HG02970 (cell line): ENCODE measurements around the gene KNTC1.
"Not testable (repeated sequence)": the region's sequence is repeated elsewhere in the genome, so short reads cannot be mapped to it uniquely, and the experiment has no call there.

ENCODE experiments used
- ATAC-seq: cut with Tn5 transposase; IDR thresholded peaks from one replicate; pipeline ENCODE4 v1.9.1; 2021; ENCODE audit warnings: mild to moderate bottlenecking, moderate library complexity, moderate number of reproducible peaks; ENCODE audit not compliant: unreplicated experiment, low FRiP score

The KNTC1 gene, protein sequence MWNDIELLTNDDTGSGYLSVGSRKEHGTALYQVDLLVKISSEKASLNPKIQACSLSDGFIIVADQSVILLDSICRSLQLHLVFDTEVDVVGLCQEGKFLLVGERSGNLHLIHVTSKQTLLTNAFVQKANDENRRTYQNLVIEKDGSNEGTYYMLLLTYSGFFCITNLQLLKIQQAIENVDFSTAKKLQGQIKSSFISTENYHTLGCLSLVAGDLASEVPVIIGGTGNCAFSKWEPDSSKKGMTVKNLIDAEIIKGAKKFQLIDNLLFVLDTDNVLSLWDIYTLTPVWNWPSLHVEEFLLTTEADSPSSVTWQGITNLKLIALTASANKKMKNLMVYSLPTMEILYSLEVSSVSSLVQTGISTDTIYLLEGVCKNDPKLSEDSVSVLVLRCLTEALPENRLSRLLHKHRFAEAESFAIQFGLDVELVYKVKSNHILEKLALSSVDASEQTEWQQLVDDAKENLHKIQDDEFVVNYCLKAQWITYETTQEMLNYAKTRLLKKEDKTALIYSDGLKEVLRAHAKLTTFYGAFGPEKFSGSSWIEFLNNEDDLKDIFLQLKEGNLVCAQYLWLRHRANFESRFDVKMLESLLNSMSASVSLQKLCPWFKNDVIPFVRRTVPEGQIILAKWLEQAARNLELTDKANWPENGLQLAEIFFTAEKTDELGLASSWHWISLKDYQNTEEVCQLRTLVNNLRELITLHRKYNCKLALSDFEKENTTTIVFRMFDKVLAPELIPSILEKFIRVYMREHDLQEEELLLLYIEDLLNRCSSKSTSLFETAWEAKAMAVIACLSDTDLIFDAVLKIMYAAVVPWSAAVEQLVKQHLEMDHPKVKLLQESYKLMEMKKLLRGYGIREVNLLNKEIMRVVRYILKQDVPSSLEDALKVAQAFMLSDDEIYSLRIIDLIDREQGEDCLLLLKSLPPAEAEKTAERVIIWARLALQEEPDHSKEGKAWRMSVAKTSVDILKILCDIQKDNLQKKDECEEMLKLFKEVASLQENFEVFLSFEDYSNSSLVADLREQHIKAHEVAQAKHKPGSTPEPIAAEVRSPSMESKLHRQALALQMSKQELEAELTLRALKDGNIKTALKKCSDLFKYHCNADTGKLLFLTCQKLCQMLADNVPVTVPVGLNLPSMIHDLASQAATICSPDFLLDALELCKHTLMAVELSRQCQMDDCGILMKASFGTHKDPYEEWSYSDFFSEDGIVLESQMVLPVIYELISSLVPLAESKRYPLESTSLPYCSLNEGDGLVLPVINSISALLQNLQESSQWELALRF (N-terminal part only)

DNA sequence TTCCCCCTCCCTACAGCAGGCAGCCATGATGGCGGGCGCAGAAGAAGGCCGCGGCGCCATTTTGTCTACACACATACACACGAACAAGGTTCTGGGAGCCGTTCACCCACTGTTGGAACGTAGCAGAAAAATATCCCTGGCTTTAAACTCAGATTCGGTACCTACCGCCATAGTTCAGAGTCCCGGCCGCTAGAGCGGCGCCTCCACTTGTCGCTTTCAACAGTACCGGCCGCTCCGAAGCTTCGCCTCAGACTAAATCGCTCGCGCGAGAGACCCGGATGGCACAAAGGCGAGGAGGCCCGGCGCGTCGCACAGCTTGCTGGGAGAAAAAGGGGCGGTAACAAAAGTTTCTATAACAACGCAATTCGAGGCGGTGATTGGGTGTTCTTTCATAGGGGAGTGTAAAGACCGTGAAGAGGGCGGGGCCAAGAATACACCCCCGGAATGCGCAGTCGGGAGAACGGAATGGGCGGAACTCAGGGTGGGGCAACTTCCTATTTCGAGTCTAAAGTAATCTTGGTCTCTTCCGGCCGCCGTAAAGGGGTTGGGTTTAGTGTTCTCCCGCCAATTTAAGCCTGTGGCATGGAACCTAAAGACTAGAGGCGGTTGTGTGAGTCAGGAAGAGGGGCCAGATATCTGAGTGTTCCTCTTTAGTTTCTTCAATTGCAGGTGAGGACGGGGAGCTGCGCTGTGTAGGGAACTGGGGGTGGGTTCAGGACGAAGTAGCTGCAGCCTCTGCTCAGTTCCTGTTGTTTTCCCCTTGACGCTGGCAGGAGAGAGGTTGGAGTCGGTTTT is at the start of gene KNTC1, which contains the start of gene RSRC2:
Gene KNTC1, plus strand, starts transcription at position 567 of the 795 bp plus-strand sequence. CDS start 2,815 bp downstream, outside the sequence.
Gene RSRC2, minus strand, starts transcription at position 254 of the 795 bp plus-strand sequence. Its CDS starts 83 bp downstream, at position 171.
- peak; percentile 91 for ATAC-seq

DNA sequence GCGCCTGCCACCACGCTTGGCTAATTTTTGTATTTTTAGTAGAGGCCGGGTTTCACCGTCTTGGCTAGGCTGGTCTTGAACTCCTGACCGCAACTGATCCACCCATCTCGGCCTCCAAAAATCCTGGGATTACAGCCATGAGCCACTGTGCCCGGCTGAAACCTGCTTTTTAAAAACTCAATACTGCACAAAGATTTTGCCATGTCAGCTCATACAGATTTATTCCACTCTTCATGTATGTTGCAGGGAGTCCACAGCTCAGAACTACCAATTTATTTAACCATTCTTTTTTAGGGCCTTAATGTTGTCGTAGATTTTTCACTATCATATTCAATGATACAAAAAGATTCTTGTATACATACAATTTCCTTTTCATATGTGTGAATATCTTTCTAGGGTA is 46.3 kb upstream of the KNTC1 start:
- ATAC-seq, result no peak

DNA sequence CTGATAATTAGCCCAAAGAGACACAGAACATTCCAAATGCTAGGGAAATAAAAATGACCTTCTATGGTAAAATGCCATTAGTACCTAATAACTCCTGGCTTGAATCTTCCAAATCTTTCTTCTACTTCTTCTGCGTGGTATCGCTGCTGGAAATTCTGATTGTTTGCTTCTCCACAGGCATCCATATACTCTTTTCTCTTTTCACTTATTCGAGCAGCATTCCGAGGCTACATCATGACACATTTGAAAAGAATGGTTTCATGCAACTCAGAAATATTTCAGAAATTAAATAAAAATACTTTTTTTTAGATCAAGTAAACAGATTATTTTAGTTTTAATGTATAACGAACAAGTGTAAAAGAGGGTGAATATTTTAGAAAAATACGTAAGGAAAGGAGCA is 45.2 kb upstream of the KNTC1 start:
- no peak for ATAC-seq

DNA sequence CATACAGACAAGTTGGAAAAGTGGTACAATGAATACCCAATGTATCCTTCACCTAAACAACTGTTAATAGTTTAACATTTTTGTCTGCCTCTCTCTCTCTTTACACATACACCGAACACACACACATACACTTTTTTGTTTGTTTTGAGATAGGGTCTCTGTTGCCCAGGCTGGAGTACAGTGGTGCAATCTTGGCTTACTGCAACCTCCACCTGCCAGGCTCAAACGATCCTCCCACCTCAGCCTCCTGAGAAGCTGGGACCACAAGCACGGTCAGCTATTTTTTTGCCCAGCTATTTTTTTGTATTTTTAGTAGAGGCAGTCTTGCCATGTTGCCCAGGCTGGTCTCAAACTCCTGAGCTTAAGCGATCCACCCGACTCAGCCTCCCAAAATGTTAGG is 43.1 kb upstream of the KNTC1 start:
- ATAC-seq, result no peak

DNA sequence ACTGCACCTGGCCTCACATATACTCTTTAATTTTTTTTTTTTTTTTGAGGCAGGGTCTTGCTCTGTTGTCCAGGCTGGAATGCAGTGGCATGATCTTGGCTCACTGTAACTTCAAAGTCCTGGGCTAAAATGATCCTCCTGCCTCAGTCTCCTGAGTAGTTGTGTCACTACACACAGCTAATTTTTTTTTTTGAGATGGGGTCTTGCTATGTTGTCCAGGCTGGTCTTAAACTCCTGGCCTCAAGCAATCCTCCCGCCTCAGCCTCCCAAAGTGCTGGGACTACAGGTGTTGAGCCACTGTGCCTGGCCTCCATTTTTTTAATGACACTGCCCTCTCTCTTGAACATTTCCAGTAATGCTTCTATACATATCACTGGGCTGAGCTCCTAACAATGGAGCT is 42.7 kb upstream of the KNTC1 start:
- not testable (repeated sequence) for ATAC-seq

DNA sequence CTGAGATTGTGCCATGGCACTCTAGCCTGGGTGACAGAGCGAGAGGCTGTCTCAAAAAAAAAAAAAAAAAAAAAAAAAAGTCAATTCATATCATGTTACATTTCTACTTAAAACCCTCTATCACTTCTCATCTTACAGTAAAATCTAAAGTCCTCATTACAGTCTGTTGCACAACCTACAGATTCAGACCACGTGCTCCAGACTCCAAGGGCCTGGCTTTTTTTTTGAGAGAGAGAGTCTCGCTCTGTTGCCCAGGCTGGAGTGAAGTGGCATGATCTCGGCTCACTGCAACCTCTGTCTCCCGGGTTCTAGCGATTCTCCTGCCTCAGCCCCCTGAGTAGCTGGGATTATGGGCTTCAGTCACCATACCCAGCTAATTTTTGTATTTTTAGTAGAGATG is 40.7 kb upstream of the KNTC1 start:
- ATAC-seq, result not testable (repeated sequence)

DNA sequence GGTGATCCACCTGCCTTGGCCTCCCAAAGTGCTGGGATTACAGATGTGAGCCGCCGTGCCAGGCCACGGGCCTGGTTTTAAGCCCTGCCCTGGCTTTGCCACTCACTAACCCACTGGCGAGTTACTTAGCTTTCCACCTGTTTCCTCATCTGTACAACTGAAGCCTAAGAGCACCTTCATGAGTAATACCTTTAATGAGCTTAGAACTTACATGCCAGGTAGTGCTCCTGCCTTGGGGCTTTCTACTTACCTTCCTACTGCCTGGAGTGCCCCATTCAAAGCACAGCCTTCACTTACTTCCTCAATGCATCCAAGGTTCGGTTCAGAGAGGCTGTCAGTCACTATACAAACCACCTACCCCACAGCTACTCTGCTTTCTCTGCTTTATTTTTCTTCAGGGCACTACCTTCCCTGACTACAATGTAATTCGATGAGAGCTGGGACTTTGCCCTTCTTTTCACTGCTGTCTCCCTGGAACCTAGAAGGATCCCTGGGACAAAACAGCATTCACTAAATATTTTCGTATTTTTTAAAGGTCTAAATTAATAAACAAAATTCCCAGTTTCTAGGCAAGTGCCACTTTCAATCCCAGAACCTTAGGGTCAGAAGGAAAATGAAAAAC is 40.1 kb upstream of the KNTC1 start:
- no peak for ATAC-seq

DNA sequence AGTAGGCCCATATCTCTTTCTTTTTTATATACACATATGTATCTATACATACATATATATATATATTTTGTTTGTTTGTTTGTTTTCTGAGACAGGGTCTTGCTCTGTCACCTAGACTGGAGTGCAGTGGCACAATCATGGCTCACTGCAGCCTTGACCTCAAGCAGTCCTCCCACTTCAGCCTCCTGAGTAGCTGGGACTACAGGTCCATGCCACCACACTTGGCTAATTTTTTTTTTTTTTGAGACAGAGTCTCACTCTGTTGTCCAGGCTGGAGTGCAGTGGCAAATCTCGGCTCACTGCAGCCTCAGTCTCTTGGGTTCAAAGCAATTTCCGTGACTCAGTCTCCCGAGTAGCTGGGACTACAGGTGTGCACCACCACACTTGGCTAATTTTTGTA is 39.2 kb upstream of the KNTC1 start:
- ATAC-seq, result not testable (repeated sequence)

DNA sequence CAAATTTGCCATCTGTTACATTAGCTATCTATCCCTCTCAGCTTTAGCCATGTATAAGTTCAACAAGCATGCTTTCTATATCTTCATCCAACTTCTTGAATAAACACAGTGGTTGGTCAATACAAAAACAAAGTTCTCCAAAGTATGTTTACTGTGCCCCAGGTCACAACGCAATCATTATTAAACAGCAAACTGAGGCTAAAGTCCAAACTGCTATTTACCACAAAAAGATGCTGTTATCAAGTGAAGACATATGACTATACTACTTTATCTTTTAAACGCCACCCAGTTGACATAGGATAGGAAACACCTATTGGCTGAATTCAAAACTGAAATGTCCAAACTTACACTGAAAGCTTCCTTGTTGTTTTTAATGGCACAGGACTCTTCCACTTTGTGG is 38.0 kb upstream of the KNTC1 start:
- no peak for ATAC-seq

DNA sequence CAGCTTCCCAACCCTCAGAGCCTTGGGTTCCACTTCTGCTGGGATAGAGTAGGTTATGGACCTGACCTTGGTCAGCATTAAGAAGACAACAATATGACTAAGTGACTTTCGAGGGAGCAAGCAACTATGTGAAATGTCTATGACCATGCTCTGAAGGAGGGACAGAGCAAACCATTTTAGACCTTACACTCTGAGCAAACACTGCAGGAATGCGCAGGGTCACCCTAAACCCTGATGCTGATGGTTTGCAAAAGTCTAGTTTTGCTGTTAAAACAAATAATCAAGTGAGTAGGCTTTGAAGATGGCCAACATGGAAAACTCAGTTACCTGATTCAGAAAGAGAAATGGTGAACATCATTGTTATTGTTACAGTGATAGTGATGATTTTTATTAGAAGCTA is 35.1 kb upstream of the KNTC1 start:
- ATAC-seq, result no peak

DNA sequence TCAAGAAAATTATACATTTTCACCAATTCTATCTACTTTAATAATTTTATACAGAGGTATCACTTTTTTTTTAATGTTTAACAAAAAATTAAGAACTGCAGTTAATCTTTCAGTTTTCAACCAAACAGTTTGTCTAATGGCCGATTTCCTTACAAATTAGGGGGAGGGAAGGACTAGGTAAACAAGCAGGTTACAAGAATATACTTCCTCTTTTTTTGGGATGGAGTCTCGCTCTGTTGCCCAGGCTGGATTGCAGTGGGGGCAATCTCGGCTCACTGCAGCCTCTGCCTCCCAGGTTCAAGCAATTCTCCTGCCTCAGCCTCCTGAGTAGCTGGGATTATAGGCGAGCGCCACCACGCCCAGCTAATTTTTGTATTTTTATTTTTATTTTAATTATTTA is 33.8 kb upstream of the KNTC1 start:
- ATAC-seq, result not testable (repeated sequence)

DNA sequence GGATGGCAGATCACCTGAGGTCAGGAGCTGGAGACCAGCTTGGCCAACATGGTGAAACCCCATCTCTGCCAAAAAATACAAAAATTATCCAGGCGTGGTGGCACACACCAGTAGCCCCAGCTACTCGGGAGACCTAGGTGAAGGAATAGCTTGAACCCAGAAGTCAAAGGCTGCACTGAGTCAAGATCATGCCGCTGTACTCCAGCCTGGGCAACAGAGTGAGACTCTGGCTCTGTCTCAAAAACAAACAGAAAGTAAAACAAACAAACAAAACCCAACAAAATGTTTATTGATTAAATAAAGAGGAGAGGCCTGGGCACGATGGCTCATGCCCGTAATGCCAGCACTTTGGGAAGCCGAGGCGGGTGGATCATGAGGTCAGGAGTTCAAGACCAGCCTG is 31.8 kb upstream of the KNTC1 start:
- ATAC-seq, result no peak

DNA sequence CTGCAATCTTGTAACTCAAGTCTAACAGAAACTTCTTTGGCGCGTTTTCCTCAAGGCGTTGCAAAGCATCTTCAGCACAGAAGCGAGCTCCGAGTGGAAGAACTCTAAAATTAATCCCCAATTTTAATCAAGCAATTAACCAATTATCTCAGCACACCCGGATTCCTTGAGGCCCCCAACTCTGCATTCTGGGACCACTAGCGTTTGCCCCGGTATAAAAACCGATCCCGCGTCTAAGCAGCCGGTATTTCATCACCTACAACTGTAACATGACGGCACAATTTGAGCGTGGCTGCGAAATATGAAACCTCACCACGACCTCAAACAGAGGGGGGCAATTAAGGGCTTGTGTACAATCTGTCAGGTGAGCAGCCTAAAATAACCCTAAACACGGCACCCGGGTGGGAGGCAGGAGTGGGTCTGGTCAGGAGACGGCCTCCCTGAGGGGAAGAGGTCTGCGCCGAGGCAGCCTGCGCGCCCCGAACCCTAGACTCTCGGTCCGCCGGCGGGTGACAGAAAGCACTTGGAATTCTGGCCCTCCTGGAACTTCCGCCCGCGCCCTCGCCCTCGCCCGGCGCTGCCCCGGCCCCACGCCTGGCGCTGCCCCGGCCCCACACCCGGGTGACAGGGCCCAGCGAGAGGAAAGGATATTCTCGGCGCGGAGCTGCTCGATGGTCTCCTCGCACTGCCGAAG is 26.9 kb upstream of the KNTC1 start:
- peak; percentile 7 for ATAC-seq

DNA sequence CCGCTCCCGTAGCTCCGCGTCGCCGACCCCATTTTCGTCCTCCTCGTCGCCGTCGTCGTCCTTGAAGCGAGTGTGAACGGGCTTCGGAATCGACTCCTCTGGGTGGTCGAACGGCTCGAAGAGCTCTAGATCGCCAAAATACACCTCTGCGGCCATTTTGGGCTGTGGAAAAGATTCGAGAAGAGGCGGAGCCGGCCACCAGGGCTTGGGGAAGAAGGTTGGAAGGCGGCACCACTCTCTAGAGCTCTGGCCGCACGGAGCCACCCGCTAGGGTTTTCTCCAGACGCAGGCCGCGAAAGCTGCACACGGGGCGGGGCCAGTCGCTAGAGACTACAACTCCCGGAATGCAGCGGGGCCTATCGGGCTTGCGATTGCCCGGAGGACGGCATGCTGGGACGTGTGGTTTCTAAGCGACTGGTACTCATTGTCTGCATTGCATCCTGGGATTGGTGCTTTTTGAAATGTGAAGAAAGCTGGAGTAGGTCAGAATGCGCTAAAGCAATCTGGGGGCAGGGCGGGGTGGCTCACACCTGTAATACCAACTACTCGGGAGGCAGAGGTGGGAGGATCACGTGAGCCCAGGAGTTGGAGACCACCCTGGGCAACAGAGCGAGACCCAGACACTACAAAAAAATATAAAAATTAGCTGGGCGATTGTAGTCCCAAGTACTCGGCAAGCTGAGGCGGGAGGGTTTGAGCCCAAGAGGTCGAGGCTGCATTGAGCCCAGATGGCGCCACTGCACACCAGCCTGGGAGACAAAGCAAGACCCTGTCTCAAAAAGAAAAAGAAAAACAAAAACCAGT is 26.2 kb upstream of the KNTC1 start, which contains the start of gene ZCCHC8:
Gene ZCCHC8, minus strand, starts transcription at position 248 of the 804 bp plus-strand sequence. Its CDS starts 92 bp downstream, at position 156.
- ATAC-seq, result peak; percentile 90

DNA sequence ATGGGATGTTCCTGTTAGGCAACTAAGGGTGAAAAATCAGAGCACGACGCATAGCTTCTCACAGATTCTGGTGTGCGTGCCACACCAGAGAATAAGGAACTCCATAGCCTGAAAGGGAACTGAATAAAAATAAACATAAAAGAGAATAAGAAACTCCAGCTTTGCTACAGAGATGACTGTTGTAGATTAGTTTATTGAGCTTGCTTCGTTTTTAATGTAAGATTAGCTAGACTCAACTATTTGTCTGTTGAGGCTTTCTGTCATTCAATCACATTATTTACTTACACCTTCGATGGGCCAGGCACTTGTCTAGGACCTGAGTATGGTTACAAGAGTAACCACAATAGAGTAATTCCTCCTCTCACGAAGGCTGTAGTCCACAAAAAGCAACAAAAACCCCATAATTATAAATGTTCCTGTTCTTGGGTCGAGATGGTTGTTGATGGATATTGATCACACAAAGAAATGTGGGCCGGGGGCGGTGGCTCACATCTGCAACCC is 25.5 kb upstream of the KNTC1 start:
- ATAC-seq, result no peak

DNA sequence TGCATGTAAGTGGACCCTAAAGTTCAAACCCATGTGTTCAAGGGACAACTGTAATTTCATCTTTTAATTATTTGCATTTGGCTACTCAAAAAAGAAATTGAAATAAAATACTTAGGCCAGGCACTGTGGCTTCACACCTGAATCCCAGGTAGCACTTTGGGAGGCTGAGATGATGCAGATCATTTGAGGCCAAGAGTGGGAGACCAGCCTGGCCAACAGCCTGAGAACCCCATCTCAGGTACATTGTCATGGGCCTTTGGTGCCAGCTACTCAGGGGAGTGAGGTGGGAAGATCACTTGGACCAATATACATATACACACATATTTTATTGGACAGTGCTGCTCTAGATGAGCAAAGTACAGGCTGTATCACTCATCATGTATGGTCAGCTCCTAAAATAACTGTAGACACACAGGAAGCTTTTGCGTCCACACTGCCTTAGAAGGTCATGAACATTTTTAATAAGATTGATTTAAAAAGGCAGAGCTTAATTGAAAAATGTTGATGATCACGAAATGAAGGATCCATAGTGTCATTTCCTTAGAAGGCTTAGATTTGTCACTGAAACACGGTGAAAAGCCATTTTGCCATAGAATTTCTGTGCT is 23.8 kb upstream of the KNTC1 start:
- no peak for ATAC-seq
